ENCODE results near the gene TMEM253. TPM values are rescaled to one million over a fixed set of nuclear protein-coding genes. Genes with fewer than 3 reads are reported as not detected.

Gene TMEM253
- total RNA-seq, 6 experiments from 2014 or later: 0.18 to 0.35 TPM; not detected in 4

- Mint-ChIP-seq H3K36me3 (ENCODE audit: low read depth) (no peaks in the 10 kb centered on the region), H3K4me1 (ENCODE audit: low read depth) (peaks cover 44% of the 10 kb centered on the region), H3K27me3 (ENCODE audit: insufficient read depth) (peaks cover 11% of the 10 kb centered on the region), H3K27ac (peak within 1 kb of the TSS; percentile 34; the same call in 1 of the 2 replicates), H3K4me3 (peak within 1 kb of the TSS; percentile 90), H3K9me3 (no peaks in the 10 kb centered on the region)
- TF ChIP-seq, protein P1, sequence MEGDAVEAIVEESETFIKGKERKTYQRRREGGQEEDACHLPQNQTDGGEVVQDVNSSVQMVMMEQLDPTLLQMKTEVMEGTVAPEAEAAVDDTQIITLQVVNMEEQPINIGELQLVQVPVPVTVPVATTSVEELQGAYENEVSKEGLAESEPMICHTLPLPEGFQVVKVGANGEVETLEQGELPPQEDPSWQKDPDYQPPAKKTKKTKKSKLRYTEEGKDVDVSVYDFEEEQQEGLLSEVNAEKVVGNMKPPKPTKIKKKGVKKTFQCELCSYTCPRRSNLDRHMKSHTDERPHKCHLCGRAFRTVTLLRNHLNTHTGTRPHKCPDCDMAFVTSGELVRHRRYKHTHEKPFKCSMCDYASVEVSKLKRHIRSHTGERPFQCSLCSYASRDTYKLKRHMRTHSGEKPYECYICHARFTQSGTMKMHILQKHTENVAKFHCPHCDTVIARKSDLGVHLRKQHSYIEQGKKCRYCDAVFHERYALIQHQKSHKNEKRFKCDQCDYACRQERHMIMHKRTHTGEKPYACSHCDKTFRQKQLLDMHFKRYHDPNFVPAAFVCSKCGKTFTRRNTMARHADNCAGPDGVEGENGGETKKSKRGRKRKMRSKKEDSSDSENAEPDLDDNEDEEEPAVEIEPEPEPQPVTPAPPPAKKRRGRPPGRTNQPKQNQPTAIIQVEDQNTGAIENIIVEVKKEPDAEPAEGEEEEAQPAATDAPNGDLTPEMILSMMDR (IDR thresholded peaks at IDR 0.05): peak; percentile 24; the same call in 1 of the 2 replicates
- peak; percentile 15 for DNase-seq
These were observed 2.6 kb upstream of the TMEM253 start, which contains the start of gene ZNF219 for GRCh38 chr14:21098076-21098891. Gene ZNF219 (minus strand): TSS chr14:21098655. CDS start chr14:21093591, 5,064 bp downstream.

- DNase-seq: no peak
- no peaks in the 10 kb centered on the region for H3K9me3 Mint-ChIP-seq
- peaks cover 48% of the 10 kb centered on the region for H3K4me1 Mint-ChIP-seq (ENCODE audit: low read depth)
- H3K4me3 Mint-ChIP-seq: peak overlapping the region; percentile 90
- TF ChIP-seq, protein P1 (IDR thresholded peaks at IDR 0.05): no peak
- peak overlapping the region; percentile 34; the same call in 1 of the 2 replicates for H3K27ac Mint-ChIP-seq
- H3K36me3 Mint-ChIP-seq (ENCODE audit: low read depth): no peaks in the 10 kb centered on the region
- peaks cover 10% of the 10 kb centered on the region for H3K27me3 Mint-ChIP-seq (ENCODE audit: insufficient read depth)
These were observed 1.8 kb upstream of the TMEM253 start for GRCh38 chr14:21098892-21099595.

- peak overlapping the region; percentile 90 for H3K4me3 Mint-ChIP-seq
- H3K4me1 Mint-ChIP-seq (ENCODE audit: low read depth): peaks cover 53% of the 10 kb centered on the region
- no peak for DNase-seq
- H3K36me3 Mint-ChIP-seq (ENCODE audit: low read depth): no peaks in the 10 kb centered on the region
- H3K27ac Mint-ChIP-seq: no peak overlapping the region
- H3K9me3 Mint-ChIP-seq: no peaks in the 10 kb centered on the region
- TF ChIP-seq, protein P1 (IDR thresholded peaks at IDR 0.05): no peak
- peaks cover 10% of the 10 kb centered on the region for H3K27me3 Mint-ChIP-seq (ENCODE audit: insufficient read depth)
These were observed 1.3 kb upstream of the TMEM253 start for GRCh38 chr14:21099596-21099985.

DNA sequence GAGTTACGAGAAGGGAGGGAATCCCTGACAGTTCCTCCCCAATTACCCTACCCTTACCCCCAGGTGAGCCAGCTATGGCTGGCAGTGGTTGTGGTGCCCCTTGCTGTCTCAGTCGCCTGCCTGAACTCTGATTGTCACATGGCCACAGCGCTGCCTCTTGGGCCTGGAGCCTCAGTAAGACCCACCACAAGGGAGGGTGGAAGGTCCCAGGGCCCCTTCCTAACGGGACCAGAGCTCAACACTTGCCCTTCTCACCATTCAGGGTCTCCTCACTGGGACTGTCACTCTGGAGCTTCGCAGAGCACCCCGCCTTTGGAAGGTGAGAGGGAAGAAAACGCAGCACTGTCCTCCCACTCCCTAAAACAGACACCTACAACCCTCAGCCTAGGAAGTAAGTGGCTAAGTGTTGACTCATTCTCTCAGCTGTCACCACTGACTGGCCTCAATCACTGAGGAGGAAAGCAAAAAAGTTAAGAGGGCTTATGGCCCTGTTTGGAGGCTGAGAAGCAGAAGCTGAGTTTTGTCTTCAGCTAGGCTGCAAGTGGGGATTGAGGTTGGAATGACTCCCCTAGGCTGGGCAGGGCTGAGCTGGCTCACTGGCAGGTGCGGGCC, 1.0 kb downstream of the TMEM253 start:
- no peak overlapping the region for H3K4me3 Mint-ChIP-seq
- no peaks in the 10 kb centered on the region for H3K36me3 Mint-ChIP-seq (ENCODE audit: low read depth)
- no peak for DNase-seq
- peaks cover 10% of the 10 kb centered on the region for H3K27me3 Mint-ChIP-seq (ENCODE audit: insufficient read depth)
- TF ChIP-seq, protein P1 (IDR thresholded peaks at IDR 0.05): no peak
- peaks cover 55% of the 10 kb centered on the region for H3K4me1 Mint-ChIP-seq (ENCODE audit: low read depth)
- H3K9me3 Mint-ChIP-seq: no peaks in the 10 kb centered on the region
- H3K27ac Mint-ChIP-seq: no peak overlapping the region

GRCh38 chr14:21102521-21103410, 1.9 kb downstream of the TMEM253 start:
- Mint-ChIP-seq H3K36me3 (ENCODE audit: low read depth) (no peaks in the 10 kb centered on the region), H3K27ac (no peak overlapping the region), H3K9me3 (no peaks in the 10 kb centered on the region), H3K4me3 (peak overlapping the region; percentile 85), H3K4me1 (ENCODE audit: low read depth) (peaks cover 58% of the 10 kb centered on the region), H3K27me3 (ENCODE audit: insufficient read depth) (peaks cover 10% of the 10 kb centered on the region)
- TF ChIP-seq, protein P1 (IDR thresholded peaks at IDR 0.05): no peak
- no peak for DNase-seq

Data from HFFc6 (cell line).